ENCODE data around the gene BMPR1B.

DNA sequence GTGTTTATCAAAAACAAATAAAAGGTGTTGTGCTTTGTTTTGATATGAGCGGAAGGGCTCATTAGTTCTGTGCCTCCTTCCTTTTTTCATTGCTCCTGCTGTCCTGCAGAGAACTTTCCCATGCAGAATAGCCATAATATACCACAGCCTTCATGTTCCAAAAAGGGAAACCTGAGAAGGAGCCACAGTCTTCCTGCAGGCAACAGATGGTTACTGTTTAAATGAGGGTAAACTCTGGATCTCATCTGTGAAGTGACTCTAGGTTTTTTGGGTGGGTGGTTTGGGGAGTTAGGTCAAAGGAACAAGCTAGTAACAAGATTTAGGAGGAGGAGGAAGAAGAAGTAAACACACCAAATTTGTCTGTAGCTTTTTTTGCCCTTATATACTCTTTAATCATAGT, 131.8 kb downstream of the BMPR1B start:
- TF ChIP-seq EZH2 (IDR thresholded peaks at IDR 0.05; ENCODE audit: borderline replicate concordance, insufficient read depth, low read depth, low read length, poor library complexity, severe bottlenecking) = no peak
- TF ChIP-seq, protein P1, sequence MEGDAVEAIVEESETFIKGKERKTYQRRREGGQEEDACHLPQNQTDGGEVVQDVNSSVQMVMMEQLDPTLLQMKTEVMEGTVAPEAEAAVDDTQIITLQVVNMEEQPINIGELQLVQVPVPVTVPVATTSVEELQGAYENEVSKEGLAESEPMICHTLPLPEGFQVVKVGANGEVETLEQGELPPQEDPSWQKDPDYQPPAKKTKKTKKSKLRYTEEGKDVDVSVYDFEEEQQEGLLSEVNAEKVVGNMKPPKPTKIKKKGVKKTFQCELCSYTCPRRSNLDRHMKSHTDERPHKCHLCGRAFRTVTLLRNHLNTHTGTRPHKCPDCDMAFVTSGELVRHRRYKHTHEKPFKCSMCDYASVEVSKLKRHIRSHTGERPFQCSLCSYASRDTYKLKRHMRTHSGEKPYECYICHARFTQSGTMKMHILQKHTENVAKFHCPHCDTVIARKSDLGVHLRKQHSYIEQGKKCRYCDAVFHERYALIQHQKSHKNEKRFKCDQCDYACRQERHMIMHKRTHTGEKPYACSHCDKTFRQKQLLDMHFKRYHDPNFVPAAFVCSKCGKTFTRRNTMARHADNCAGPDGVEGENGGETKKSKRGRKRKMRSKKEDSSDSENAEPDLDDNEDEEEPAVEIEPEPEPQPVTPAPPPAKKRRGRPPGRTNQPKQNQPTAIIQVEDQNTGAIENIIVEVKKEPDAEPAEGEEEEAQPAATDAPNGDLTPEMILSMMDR (IDR thresholded peaks at IDR 0.05) = no peak
